HCT116 (cell line): ENCODE measurements around the gene ADGRD1. TPM values are rescaled to one million over a fixed set of nuclear protein-coding genes. Genes with fewer than 3 reads are reported as not detected.

Experiments used
- ATAC-seq: fragments of 200-7000 bp; cut with Tn5 transposase; 2 replicates; pipeline ENCODE4 v1.9.1; 2020; ENCODE audit warnings: mild to moderate bottlenecking, moderate library complexity
- BruUV-seq: library from RNA; stranded (reverse); fragments of 400-500 nt; replicated peaks from 2 replicates; lab custom pipeline; 2021; lab: Mats Ljungman, UMichigan
- CTCF ChIA-PET: fragments of 300-600 bp; sonication (Branson Sonifier 250); formaldehyde crosslinking; loops from one replicate; lab custom pipeline; 2021; ENCODE audit warnings: antibody characterized with exemption; lab: Charles Lee
- POLR2A ChIA-PET: fragments of 300-600, 350-600 bp; sonication (Branson Sonifier 250); formaldehyde crosslinking; loops from one replicate; lab custom pipeline; 2021; ENCODE audit warnings: antibody characterized with exemption; lab: Charles Lee
- RAD21 ChIA-PET, 2 experiments: fragments of 300-600 bp; sonication (Branson Sonifier 250); formaldehyde crosslinking; loops; one replicate each; lab custom pipeline; 2023; ENCODE audit warnings: low total read pairs in 2 of 2; ENCODE audit not compliant: uncharacterized antibody in 2 of 2, unreplicated experiment in 2 of 2, low non-redundant PET in 1 of 2; lab: Charles Lee
- DNase-seq: peaks from one replicate; pipeline ENCODE4 v3.0.0-alpha.2; 2010; ENCODE audit warnings: low read depth, low spot score
- H2AFZ ChIP-seq: fragments of 200-600 bp; shearing (Covaris generic), sonication (generic); 2 replicates; pipeline ENCODE4 v1.6.1; 2017; ENCODE audit warnings: low read depth, mixed run types, mixed read lengths, antibody characterized with exemption, low read length; ENCODE audit not compliant: poor library complexity, severe bottlenecking
- H3K27ac ChIP-seq: 2 replicates; pipeline ENCODE4 v1.5.1; 2012; ENCODE audit warnings: low read depth, low read length
- H3K27me3 ChIP-seq: fragments of 200-600 bp; sonication (generic); 2 replicates; pipeline ENCODE4 v1.6.1; 2016; ENCODE audit warnings: mixed run types, low read length, mixed read lengths; ENCODE audit not compliant: insufficient read depth
- H3K36me3 ChIP-seq, 2 experiments: fragments of 200-500 bp in 1 of 2; fragments of 200-600 bp in 1 of 2; sonication (Bioruptor generic) in 1 of 2; sonication (generic) in 1 of 2; 2 replicates each; pipeline versions ENCODE4 v1.5.1 to v1.6.1; 2014 to 2016; ENCODE audit warnings: low read length in 2 of 2, inconsistent platforms in 1 of 2, mixed read lengths in 1 of 2, mixed run types in 1 of 2; ENCODE audit not compliant: insufficient read depth in 2 of 2, control insufficient read depth in 1 of 2
- H3K4me1 ChIP-seq, 2 experiments: fragments of 200-600 bp in 1 of 2; sonication (generic) in 1 of 2; 2 replicates each; pipeline versions ENCODE4 v1.5.1 to v1.6.1; 2012 to 2017; ENCODE audit warnings: low read length in 2 of 2, inconsistent platforms in 1 of 2, mild to moderate bottlenecking in 1 of 2, mixed read lengths in 1 of 2, mixed run types in 1 of 2, moderate library complexity in 1 of 2; ENCODE audit not compliant: insufficient read depth in 2 of 2, control insufficient read depth in 1 of 2
- H3K4me2 ChIP-seq: fragments of 200-600 bp; sonication (generic); 2 replicates; pipeline ENCODE4 v1.6.1; 2017; ENCODE audit warnings: mixed run types, low read length, mixed read lengths
- H3K4me3 ChIP-seq, 2 experiments: fragments of 200-600 bp in 1 of 2; sonication (generic) in 1 of 2; replicated peaks in 1 of 2; 2 replicates each; pipeline ENCODE4 v1.5.1; 2011 to 2016; ENCODE audit warnings: low read length in 2 of 2, control low read depth in 1 of 2, low read depth in 1 of 2, mild to moderate bottlenecking in 1 of 2, mixed read lengths in 1 of 2, mixed run types in 1 of 2
- H3K79me2 ChIP-seq: fragments of 200-600 bp; sonication (generic); 2 replicates; pipeline ENCODE4 v1.6.1; 2017; ENCODE audit warnings: mild to moderate bottlenecking, mixed run types, low read length, moderate library complexity, mixed read lengths; ENCODE audit not compliant: insufficient read depth
- H3K9ac ChIP-seq: fragments of 200-600 bp; sonication (generic); 2 replicates; pipeline ENCODE4 v1.6.1; 2016; ENCODE audit warnings: low read length, mixed read lengths
- H3K9me2 ChIP-seq: fragments of 200-600 bp; sonication (generic), shearing (Covaris generic); 2 replicates; pipeline ENCODE4 v1.6.1; 2017; ENCODE audit warnings: mixed run types, mild to moderate bottlenecking, moderate library complexity; ENCODE audit not compliant: insufficient read depth
- H3K9me3 ChIP-seq, 2 experiments: fragments of 200-500 bp in 1 of 2; fragments of 200-600 bp in 1 of 2; sonication (Bioruptor generic) in 1 of 2; sonication (generic) in 1 of 2; 2 replicates each; pipeline ENCODE4 v1.6.1; 2014 to 2017; ENCODE audit warnings: low read length in 2 of 2, mixed read lengths in 2 of 2, inconsistent platforms in 1 of 2, low read depth in 1 of 2, mild to moderate bottlenecking in 1 of 2, mixed run types in 1 of 2, moderate library complexity in 1 of 2; ENCODE audit not compliant: control insufficient read depth in 1 of 2, insufficient read depth in 1 of 2
- H4K20me1 ChIP-seq: fragments of 200-600 bp; sonication (generic), shearing (Covaris generic); 2 replicates; pipeline ENCODE4 v1.6.1; 2017; ENCODE audit warnings: mixed run types, mild to moderate bottlenecking, moderate library complexity; ENCODE audit not compliant: insufficient read depth
- CBX3 ChIP-seq: IDR thresholded peaks from 2 replicates; pipeline ENCODE4 v1.6.1; 2012; ENCODE audit warnings: low read depth
- CEBPB ChIP-seq: IDR thresholded peaks from 2 replicates; pipeline ENCODE4 v1.6.1; 2012; ENCODE audit warnings: low read depth
- ELF1 ChIP-seq: IDR thresholded peaks from 2 replicates; pipeline ENCODE4 v1.6.1; 2012; ENCODE audit warnings: low read depth, borderline replicate concordance
- EZH2 ChIP-seq: fragments of 200-600 bp; sonication (generic); IDR thresholded peaks from 2 replicates; pipeline ENCODE4 v1.6.1; 2017; ENCODE audit warnings: antibody characterized with exemption, mixed run types
- EZH2phosphoT487 ChIP-seq: fragments of 200-600 bp; IDR thresholded peaks from 2 replicates; pipeline ENCODE4 v1.6.1; 2018; ENCODE audit warnings: antibody characterized with exemption, borderline replicate concordance
- FOSL1 ChIP-seq: IDR thresholded peaks from 2 replicates; pipeline ENCODE4 v1.6.1; 2012; ENCODE audit warnings: low read depth
- POLR2A ChIP-seq: IDR thresholded peaks from 2 replicates; pipeline ENCODE4 v1.7.0; 2011; ENCODE audit warnings: borderline replicate concordance; ENCODE audit not compliant: insufficient read depth, insufficient read length; ENCODE audit errors: extremely low read depth
- POLR2AphosphoS5 ChIP-seq: IDR thresholded peaks from 2 replicates; pipeline ENCODE4 v1.6.1; 2011; ENCODE audit warnings: mild to moderate bottlenecking, low read depth, low read length, moderate library complexity
- RAD21 ChIP-seq: IDR thresholded peaks from 2 replicates; pipeline ENCODE4 v1.6.1; 2012; ENCODE audit warnings: low read depth, mild to moderate bottlenecking
- SIN3A ChIP-seq: IDR thresholded peaks from 2 replicates; pipeline ENCODE4 v1.6.1; 2012; ENCODE audit warnings: low read depth
- TCF7L2 ChIP-seq: IDR thresholded peaks from 2 replicates; pipeline ENCODE4 v1.7.0; 2011; ENCODE audit warnings: borderline replicate concordance, inconsistent platforms; ENCODE audit not compliant: insufficient read depth, insufficient read length; ENCODE audit errors: extremely low read depth
- ZFX ChIP-seq: fragments of 450-650 bp; IDR thresholded peaks from 2 replicates; pipeline ENCODE4 v1.6.1; 2017
- intact Hi-C: fragments of 100-400 bp; cut with micrococcal nuclease; formaldehyde crosslinking; loops from 2 replicates; pipeline ENCODE4 v1.10.0; 2022
- total RNA-seq: library from RNA; stranded (reverse); gene quantifications from one replicate; pipeline ENCODE4 v1.2.1, GENCODE V29; 2021; ENCODE audit not compliant: unreplicated experiment
- TF ChIP-seq, protein P1 (sequence below), 3 experiments: fragments of 200-600 bp in 1 of 3; sonication (generic) in 1 of 3; IDR thresholded peaks in 2 of 3; conservative IDR thresholded peaks in 1 of 3; 2 replicates each; pipeline ENCODE4 v1.5.1; 2012 to 2017; ENCODE audit warnings: low read depth in 2 of 3, low read length in 2 of 3, antibody characterized with exemption in 1 of 3, borderline replicate concordance in 1 of 3, control low read depth in 1 of 3, mild to moderate bottlenecking in 1 of 3, mixed read lengths in 1 of 3, mixed run types in 1 of 3, moderate library complexity in 1 of 3; ENCODE audit not compliant: insufficient read depth in 1 of 3
- TF ChIP-seq, protein P2 (sequence below): IDR thresholded peaks from 2 replicates; pipeline ENCODE4 v1.6.1; 2011; ENCODE audit warnings: mild to moderate bottlenecking, low read length, moderate library complexity; ENCODE audit not compliant: insufficient replicate concordance; ENCODE audit errors: extremely low read depth
- TF ChIP-seq, protein P3 (sequence below): IDR thresholded peaks from 2 replicates; pipeline ENCODE4 v1.6.1; 2012; ENCODE audit warnings: low read depth
- TF ChIP-seq, protein P4 (sequence below): IDR thresholded peaks from 2 replicates; pipeline ENCODE4 v1.6.1; 2012

Gene ADGRD1
- total RNA-seq, 1 experiment from 2014 or later, result 0.44 TPM

DNA sequence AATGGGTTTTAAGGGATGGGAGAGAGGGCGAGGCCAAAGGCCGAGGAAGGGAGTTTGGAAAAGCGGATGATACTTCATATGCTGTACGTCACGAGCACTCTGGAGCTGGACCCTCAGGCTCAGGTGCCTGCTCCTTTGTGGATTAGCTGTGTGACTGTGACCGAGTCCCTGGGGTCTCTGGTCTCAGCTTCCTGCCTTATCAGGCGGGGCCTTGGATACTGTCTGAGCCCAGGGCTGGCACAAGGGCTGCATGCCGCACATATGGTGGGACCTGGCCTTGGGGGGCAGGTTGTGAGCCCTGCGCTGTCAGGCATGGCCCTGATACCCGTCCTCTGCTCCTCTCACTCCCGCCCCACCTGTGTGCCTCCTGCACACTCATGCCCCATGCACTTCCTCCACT, 95.3 kb downstream of the ADGRD1 start:
- H3K4me1 ChIP-seq, result no peaks in the 10 kb centered on the region
- no peak overlapping the region for H3K4me2 ChIP-seq
- ATAC-seq (no peak), DNase-seq (no peak)
- no peaks in the 10 kb centered on the region for H3K9me2 ChIP-seq
- H4K20me1 ChIP-seq, result no peaks in the 10 kb centered on the region
- H3K36me3 ChIP-seq, result no peaks in the 10 kb centered on the region
- H3K27me3 ChIP-seq, result peaks cover 5% of the 10 kb centered on the region; the same call in 1 of the 2 replicates
- H3K27ac ChIP-seq, result no peak overlapping the region
- no TSS peak for BruUV-seq
- ChIA-PET RAD21 (no interaction called here), CTCF (no interaction called here), POLR2A (no interaction called here)
- H3K9ac ChIP-seq, result no peak overlapping the region
- no peak for TF ChIP-seq SIN3A
- TF ChIP-seq, protein P1, sequence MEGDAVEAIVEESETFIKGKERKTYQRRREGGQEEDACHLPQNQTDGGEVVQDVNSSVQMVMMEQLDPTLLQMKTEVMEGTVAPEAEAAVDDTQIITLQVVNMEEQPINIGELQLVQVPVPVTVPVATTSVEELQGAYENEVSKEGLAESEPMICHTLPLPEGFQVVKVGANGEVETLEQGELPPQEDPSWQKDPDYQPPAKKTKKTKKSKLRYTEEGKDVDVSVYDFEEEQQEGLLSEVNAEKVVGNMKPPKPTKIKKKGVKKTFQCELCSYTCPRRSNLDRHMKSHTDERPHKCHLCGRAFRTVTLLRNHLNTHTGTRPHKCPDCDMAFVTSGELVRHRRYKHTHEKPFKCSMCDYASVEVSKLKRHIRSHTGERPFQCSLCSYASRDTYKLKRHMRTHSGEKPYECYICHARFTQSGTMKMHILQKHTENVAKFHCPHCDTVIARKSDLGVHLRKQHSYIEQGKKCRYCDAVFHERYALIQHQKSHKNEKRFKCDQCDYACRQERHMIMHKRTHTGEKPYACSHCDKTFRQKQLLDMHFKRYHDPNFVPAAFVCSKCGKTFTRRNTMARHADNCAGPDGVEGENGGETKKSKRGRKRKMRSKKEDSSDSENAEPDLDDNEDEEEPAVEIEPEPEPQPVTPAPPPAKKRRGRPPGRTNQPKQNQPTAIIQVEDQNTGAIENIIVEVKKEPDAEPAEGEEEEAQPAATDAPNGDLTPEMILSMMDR (IDR thresholded peaks at IDR 0.05 in 2 of 3, conservative IDR thresholded peaks at IDR 0.05 in 1 of 3; ENCODE audit: borderline replicate concordance in 1 of 3, insufficient read depth in 1 of 3, low read depth in 2 of 3, low read length in 2 of 3), result no peak
- TF ChIP-seq ELF1, result no peak
- no peak for TF ChIP-seq EZH2
- TF ChIP-seq, protein P2, sequence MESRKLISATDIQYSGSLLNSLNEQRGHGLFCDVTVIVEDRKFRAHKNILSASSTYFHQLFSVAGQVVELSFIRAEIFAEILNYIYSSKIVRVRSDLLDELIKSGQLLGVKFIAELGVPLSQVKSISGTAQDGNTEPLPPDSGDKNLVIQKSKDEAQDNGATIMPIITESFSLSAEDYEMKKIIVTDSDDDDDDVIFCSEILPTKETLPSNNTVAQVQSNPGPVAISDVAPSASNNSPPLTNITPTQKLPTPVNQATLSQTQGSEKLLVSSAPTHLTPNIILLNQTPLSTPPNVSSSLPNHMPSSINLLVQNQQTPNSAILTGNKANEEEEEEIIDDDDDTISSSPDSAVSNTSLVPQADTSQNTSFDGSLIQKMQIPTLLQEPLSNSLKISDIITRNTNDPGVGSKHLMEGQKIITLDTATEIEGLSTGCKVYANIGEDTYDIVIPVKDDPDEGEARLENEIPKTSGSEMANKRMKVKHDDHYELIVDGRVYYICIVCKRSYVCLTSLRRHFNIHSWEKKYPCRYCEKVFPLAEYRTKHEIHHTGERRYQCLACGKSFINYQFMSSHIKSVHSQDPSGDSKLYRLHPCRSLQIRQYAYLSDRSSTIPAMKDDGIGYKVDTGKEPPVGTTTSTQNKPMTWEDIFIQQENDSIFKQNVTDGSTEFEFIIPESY, result no peak
- TF ChIP-seq RAD21, result no peak
- no peak for TF ChIP-seq EZH2phosphoT487
- TF ChIP-seq, protein P3, sequence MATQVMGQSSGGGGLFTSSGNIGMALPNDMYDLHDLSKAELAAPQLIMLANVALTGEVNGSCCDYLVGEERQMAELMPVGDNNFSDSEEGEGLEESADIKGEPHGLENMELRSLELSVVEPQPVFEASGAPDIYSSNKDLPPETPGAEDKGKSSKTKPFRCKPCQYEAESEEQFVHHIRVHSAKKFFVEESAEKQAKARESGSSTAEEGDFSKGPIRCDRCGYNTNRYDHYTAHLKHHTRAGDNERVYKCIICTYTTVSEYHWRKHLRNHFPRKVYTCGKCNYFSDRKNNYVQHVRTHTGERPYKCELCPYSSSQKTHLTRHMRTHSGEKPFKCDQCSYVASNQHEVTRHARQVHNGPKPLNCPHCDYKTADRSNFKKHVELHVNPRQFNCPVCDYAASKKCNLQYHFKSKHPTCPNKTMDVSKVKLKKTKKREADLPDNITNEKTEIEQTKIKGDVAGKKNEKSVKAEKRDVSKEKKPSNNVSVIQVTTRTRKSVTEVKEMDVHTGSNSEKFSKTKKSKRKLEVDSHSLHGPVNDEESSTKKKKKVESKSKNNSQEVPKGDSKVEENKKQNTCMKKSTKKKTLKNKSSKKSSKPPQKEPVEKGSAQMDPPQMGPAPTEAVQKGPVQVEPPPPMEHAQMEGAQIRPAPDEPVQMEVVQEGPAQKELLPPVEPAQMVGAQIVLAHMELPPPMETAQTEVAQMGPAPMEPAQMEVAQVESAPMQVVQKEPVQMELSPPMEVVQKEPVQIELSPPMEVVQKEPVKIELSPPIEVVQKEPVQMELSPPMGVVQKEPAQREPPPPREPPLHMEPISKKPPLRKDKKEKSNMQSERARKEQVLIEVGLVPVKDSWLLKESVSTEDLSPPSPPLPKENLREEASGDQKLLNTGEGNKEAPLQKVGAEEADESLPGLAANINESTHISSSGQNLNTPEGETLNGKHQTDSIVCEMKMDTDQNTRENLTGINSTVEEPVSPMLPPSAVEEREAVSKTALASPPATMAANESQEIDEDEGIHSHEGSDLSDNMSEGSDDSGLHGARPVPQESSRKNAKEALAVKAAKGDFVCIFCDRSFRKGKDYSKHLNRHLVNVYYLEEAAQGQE, result no peak
- no peak for TF ChIP-seq POLR2A
- TF ChIP-seq CBX3, result no peak
- TF ChIP-seq, protein P4, sequence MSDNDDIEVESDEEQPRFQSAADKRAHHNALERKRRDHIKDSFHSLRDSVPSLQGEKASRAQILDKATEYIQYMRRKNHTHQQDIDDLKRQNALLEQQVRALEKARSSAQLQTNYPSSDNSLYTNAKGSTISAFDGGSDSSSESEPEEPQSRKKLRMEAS, result no peak
- TF ChIP-seq TCF7L2, result no peak
- TF ChIP-seq ZFX, result no peak
- TF ChIP-seq CEBPB, result no peak
- no peak for TF ChIP-seq POLR2AphosphoS5
- TF ChIP-seq FOSL1, result no peak
- no peak overlapping the region for H3K4me3 ChIP-seq
- H3K9me3 ChIP-seq, result no peaks in the 10 kb centered on the region
- intact Hi-C loops, result no loop called here
- H2AFZ ChIP-seq, result no peak overlapping the region
- H3K79me2 ChIP-seq, result no peaks in the 10 kb centered on the region
